HL-60 (cell line): Measurements from ENCODE around the gene FAT4.

ENCODE experiments used
- GABPA ChIP-seq: IDR thresholded peaks from 2 replicates; pipeline ENCODE4 v1.6.1; 2012; ENCODE audit warnings: low read depth
- POLR2AphosphoS5 ChIP-seq: IDR thresholded peaks from 2 replicates; pipeline ENCODE4 v1.6.1; 2012; ENCODE audit warnings: low read depth
- TF ChIP-seq, protein P1 (sequence below): IDR thresholded peaks from one replicate; pipeline ENCODE4 v1.5.1; 2011; ENCODE audit warnings: low read length, control low read depth, inconsistent platforms; ENCODE audit not compliant: insufficient read depth

GRCh38 chr4:125358453-125358852 lies 43.7 kb downstream of the FAT4 start:
- TF ChIP-seq, protein P1, sequence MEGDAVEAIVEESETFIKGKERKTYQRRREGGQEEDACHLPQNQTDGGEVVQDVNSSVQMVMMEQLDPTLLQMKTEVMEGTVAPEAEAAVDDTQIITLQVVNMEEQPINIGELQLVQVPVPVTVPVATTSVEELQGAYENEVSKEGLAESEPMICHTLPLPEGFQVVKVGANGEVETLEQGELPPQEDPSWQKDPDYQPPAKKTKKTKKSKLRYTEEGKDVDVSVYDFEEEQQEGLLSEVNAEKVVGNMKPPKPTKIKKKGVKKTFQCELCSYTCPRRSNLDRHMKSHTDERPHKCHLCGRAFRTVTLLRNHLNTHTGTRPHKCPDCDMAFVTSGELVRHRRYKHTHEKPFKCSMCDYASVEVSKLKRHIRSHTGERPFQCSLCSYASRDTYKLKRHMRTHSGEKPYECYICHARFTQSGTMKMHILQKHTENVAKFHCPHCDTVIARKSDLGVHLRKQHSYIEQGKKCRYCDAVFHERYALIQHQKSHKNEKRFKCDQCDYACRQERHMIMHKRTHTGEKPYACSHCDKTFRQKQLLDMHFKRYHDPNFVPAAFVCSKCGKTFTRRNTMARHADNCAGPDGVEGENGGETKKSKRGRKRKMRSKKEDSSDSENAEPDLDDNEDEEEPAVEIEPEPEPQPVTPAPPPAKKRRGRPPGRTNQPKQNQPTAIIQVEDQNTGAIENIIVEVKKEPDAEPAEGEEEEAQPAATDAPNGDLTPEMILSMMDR: no peak
- no peak for TF ChIP-seq POLR2AphosphoS5
- TF ChIP-seq GABPA: no peak
